IMR-90 (cell line): ENCODE measurements around the gene ZMIZ1. TPM values are rescaled to one million over a fixed set of nuclear protein-coding genes. Genes with fewer than 3 reads are reported as not detected.

Experiments used
- ATAC-seq: fragments of 200-7000 bp; cut with Tn5 transposase; 2 replicates; pipeline ENCODE4 v1.9.1; 2020; ENCODE audit warnings: low read depth, mild to moderate bottlenecking, moderate library complexity
- BruUV-seq: library from RNA; stranded (reverse); fragments of 400-500 nt; replicated peaks from 2 replicates; lab custom pipeline; 2021; lab: Mats Ljungman, UMichigan
- CTCF ChIA-PET: fragments of 300-600 bp; formaldehyde crosslinking; extraction: SDS; loops from one replicate; lab custom pipeline; 2021; ENCODE audit warnings: antibody characterized with exemption; lab: Yijun Ruan, JAX
- POLR2A ChIA-PET: fragments of 300-600 bp; sonication (Branson Sonifier 250); formaldehyde crosslinking; loops from one replicate; lab custom pipeline; 2022; ENCODE audit warnings: antibody characterized with exemption; ENCODE audit not compliant: unreplicated experiment; lab: Charles Lee
- DNase-seq: peaks from one replicate; pipeline ENCODE4 v3.0.0; 2013
- H2AFZ ChIP-seq: replicated peaks from 2 replicates; pipeline ENCODE3; 2013; ENCODE audit warnings: low read length, mild to moderate bottlenecking; ENCODE audit not compliant: poor library complexity
- H2AK5ac ChIP-seq: 2 replicates; pipeline ENCODE4 v1.6.1; 2013; ENCODE audit warnings: low read depth, low read length, inconsistent platforms
- H2AK9ac ChIP-seq: replicated peaks from 2 replicates; pipeline ENCODE3; 2013; ENCODE audit warnings: mild to moderate bottlenecking, low read depth, low read length, moderate library complexity; ENCODE audit not compliant: poor library complexity
- H2BK120ac ChIP-seq: 2 replicates; pipeline ENCODE4 v1.6.1; 2013; ENCODE audit warnings: low read depth, low read length, inconsistent platforms
- H2BK15ac ChIP-seq: 3 replicates; pipeline ENCODE4 v1.6.1; 2013; ENCODE audit warnings: low read depth, low read length, inconsistent platforms
- H2BK20ac ChIP-seq: 2 replicates; pipeline ENCODE4 v1.6.1; 2013; ENCODE audit warnings: low read depth, mild to moderate bottlenecking, inconsistent platforms, low read length, moderate library complexity
- H2BK5ac ChIP-seq: 2 replicates; pipeline ENCODE4 v1.6.1; 2013; ENCODE audit warnings: mild to moderate bottlenecking, low read depth, low read length, inconsistent platforms; ENCODE audit not compliant: poor library complexity, severe bottlenecking
- H3K14ac ChIP-seq: replicated peaks from 2 replicates; pipeline ENCODE4 v1.6.1; 2013; ENCODE audit warnings: low read depth, low read length, inconsistent platforms
- H3K18ac ChIP-seq: 2 replicates; pipeline ENCODE4 v1.6.1; 2013; ENCODE audit warnings: low read depth, low read length, control low read depth
- H3K23ac ChIP-seq: 2 replicates; pipeline ENCODE4 v1.6.1; 2013; ENCODE audit warnings: low read depth, low read length, inconsistent platforms
- H3K27ac ChIP-seq: 2 replicates; pipeline ENCODE4 v1.5.1; 2013; ENCODE audit warnings: mild to moderate bottlenecking, control low read depth, low read length; ENCODE audit not compliant: insufficient read depth
- H3K27me3 ChIP-seq: 2 replicates; pipeline ENCODE4 v1.6.1; 2013; ENCODE audit warnings: low read length; ENCODE audit not compliant: control insufficient read depth, insufficient read depth
- H3K36me3 ChIP-seq: 2 replicates; pipeline ENCODE4 v1.6.1; 2013; ENCODE audit warnings: low read length, mixed read lengths; ENCODE audit not compliant: control insufficient read depth, insufficient read depth
- H3K4ac ChIP-seq: 2 replicates; pipeline ENCODE4 v1.6.1; 2013; ENCODE audit warnings: low read depth, low read length, inconsistent platforms
- H3K4me1 ChIP-seq: 2 replicates; pipeline ENCODE4 v1.6.1; 2013; ENCODE audit warnings: low read length, mixed read lengths; ENCODE audit not compliant: control insufficient read depth, insufficient read depth
- H3K4me2 ChIP-seq: 2 replicates; pipeline ENCODE4 v1.6.1; 2013; ENCODE audit warnings: low read depth, mild to moderate bottlenecking, control low read depth, low read length, moderate library complexity
- H3K4me3 ChIP-seq: 2 replicates; pipeline ENCODE4 v1.5.1; 2013; ENCODE audit warnings: low read depth, mild to moderate bottlenecking, control low read depth, low read length, moderate library complexity; ENCODE audit not compliant: insufficient read depth
- H3K56ac ChIP-seq: 2 replicates; pipeline ENCODE4 v1.6.1; 2013; ENCODE audit warnings: low read length, inconsistent platforms; ENCODE audit not compliant: insufficient read depth; ENCODE audit errors: extremely low read depth
- H3K79me1 ChIP-seq, 2 experiments: 2 replicates each; pipeline ENCODE4 v1.6.1; 2013; ENCODE audit warnings: low read length in 2 of 2, inconsistent platforms in 1 of 2, low read depth in 1 of 2
- H3K9ac ChIP-seq: 2 replicates; pipeline ENCODE4 v1.6.1; 2013; ENCODE audit warnings: low read depth, low read length, control low read depth
- H3K9me1 ChIP-seq: 2 replicates; pipeline ENCODE4 v1.6.1; 2013; ENCODE audit warnings: low read length, inconsistent platforms; ENCODE audit not compliant: insufficient read depth
- H3K9me3 ChIP-seq: 2 replicates; pipeline ENCODE4 v1.6.1; 2013; ENCODE audit warnings: low read length; ENCODE audit not compliant: control insufficient read depth, insufficient read depth
- H4K20me1 ChIP-seq: 2 replicates; pipeline ENCODE4 v1.6.1; 2013; ENCODE audit warnings: low read length, inconsistent platforms; ENCODE audit not compliant: insufficient read depth
- H4K5ac ChIP-seq: 2 replicates; pipeline ENCODE4 v1.6.1; 2013; ENCODE audit warnings: mild to moderate bottlenecking, low read depth, low read length, control low read depth
- H4K8ac ChIP-seq, 2 experiments: 2 replicates each; pipeline ENCODE4 v1.6.1; 2013; ENCODE audit warnings: low read depth in 2 of 2, low read length in 2 of 2, control low read depth in 1 of 2, inconsistent platforms in 1 of 2
- H4K91ac ChIP-seq: 2 replicates; pipeline ENCODE4 v1.6.1; 2013; ENCODE audit warnings: low read depth, low read length, inconsistent platforms; ENCODE audit not compliant: insufficient read depth
- CEBPB ChIP-seq: IDR thresholded peaks from 2 replicates; pipeline ENCODE4 v1.6.1; 2012; ENCODE audit warnings: low read depth, low read length, improper control_type of control experiment
- FOS ChIP-seq: fragments of 150-350 bp; IDR thresholded peaks from 2 replicates; pipeline ENCODE4 v1.6.1; 2016; ENCODE audit warnings: low read depth, low read length
- WGBS, 2 experiments: methylation state at CpG; one replicate each; pipeline versions ENCODE4 v1.1.5 to v1.1.7; 2013; ENCODE audit warnings: missing lambda C conversion rate in 2 of 2; ENCODE audit not compliant: insufficient read length in 1 of 2; ENCODE audit errors: extremely low coverage in 2 of 2; 5-methylcytosine and 5-hydroxymethylcytosine counted together
- dilution Hi-C: fragments of 300-500 bp; cut with HindIII; formaldehyde crosslinking; loops from one replicate; pipeline ENCODE4 v1.14.3; 2018; ENCODE audit warnings: low sequenced_read_pairs; ENCODE audit not compliant: unreplicated experiment
- in situ Hi-C: fragments of 300-500 bp; cut with MboI; formaldehyde crosslinking; loops from 3 replicates; pipeline ENCODE4 v1.14.3; 2019; ENCODE audit warnings: low sequenced_read_pairs, inconsistent platforms, mixed read lengths
- intact Hi-C: fragments of 100-400 bp; cut with micrococcal nuclease; formaldehyde crosslinking; loops from 2 replicates; pipeline ENCODE4 v1.10.0; 2022
- polyA plus RNA-seq, 3 experiments: library from polyadenylated mRNA; depleted of rRNA; stranded (reverse); fragments of >200 nt; gene quantifications; 2 replicates each; pipeline ENCODE4 v1.2.3, GENCODE V29; 2012; ENCODE audit warnings: low replicate concordance in 1 of 3
- total RNA-seq: library from RNA; depleted of rRNA; stranded (reverse); fragments of >200 nt; gene quantifications from 2 replicates; pipeline ENCODE4 v1.2.3, GENCODE V29; 2012
- TF ChIP-seq, protein P1 (sequence below): fragments of 150-350 bp; IDR thresholded peaks from 2 replicates; pipeline ENCODE4 v1.6.1; 2016; ENCODE audit warnings: low read depth, mild to moderate bottlenecking, low read length, moderate library complexity, borderline replicate concordance

The ZMIZ1 gene
- total and polyA plus RNA-seq, 2 of the 4 experiments (the other 2 are of a cell fraction) = 6.6 to 48.7 TPM

DNA sequence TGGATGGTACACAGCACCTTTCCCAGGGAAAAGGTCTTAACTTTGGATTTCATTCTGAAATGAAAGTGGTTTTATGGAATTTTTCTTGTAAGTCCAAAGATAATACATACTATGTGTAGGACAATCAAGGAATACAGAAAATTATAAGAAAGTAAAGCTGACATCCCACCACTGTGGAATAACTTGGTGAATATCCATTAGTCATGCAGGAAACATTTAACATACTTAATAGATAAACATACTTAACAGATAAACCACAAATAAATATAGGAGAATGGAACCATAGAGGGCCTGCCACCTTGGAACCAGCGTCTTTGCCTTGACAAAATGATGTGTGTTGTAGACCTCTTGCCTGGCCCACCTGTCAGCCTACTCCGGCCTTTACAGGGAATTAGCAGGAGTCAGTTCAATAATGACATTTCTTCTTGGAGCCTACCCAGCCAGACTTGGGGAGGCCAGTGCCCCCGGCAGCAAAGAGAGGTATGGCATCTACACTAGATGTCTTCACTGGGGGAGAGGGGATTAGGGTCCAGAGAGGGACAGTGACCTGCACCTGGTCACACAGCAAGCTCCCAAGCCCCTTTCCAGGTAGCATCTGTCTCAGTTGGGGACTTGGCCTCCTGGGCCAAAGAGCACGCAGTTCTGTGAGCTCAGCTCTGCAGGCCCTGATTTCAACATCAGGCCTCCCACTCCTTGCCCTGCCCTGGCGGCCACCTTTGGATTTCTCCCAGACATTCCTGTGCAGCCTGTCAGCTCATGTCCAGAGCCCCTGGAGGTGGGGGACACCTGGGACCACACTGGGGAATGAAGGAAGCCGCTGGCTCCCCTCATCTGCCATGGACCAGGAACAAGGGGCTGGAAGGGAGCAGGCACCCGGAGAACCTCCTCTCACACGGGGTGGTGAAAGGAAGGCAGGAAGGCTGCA is 165.9 kb downstream of the ZMIZ1 start:
- H3K36me3 ChIP-seq = peaks cover 40% of the 10 kb centered on the region
- POLR2A ChIA-PET = no interaction called here
- H2BK5ac ChIP-seq = peak overlapping the region; percentile 64
- H4K20me1 ChIP-seq = peaks cover 87% of the 10 kb centered on the region
- H3K27me3 ChIP-seq = no peaks in the 10 kb centered on the region
- no peak overlapping the region for H3K18ac ChIP-seq
- H2AK9ac ChIP-seq = peak overlapping the region; percentile 62
- peak overlapping the region; percentile 21 for H3K27ac ChIP-seq
- peak overlapping the region; percentile 51; the same call in 1 of the 2 replicates for H3K23ac ChIP-seq
- peaks cover 50% of the 10 kb centered on the region for H3K9me1 ChIP-seq
- H2AFZ ChIP-seq = peak overlapping the region; percentile 27
- dilution Hi-C loops (no loop called here), in situ Hi-C loops (no loop called here), intact Hi-C loops (no loop called here)
- H3K14ac ChIP-seq = peak overlapping the region; percentile 54
- H2BK20ac ChIP-seq = peak overlapping the region; percentile 73; the same call in 1 of the 2 replicates
- TF ChIP-seq FOS = 0 out of 2 replicates have a peak, but pooled peaks have one; percentile 10
- TF ChIP-seq CEBPB = peak; percentile 73
- TF ChIP-seq, protein P1, sequence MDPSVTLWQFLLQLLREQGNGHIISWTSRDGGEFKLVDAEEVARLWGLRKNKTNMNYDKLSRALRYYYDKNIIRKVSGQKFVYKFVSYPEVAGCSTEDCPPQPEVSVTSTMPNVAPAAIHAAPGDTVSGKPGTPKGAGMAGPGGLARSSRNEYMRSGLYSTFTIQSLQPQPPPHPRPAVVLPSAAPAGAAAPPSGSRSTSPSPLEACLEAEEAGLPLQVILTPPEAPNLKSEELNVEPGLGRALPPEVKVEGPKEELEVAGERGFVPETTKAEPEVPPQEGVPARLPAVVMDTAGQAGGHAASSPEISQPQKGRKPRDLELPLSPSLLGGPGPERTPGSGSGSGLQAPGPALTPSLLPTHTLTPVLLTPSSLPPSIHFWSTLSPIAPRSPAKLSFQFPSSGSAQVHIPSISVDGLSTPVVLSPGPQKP = no peak
- peak overlapping the region in 1 of 2 experiments; percentile 49; a peak in 2 of 4 replicates for H4K8ac ChIP-seq
- no peaks in the 10 kb centered on the region for H3K9me3 ChIP-seq
- H3K4me2 ChIP-seq = peak overlapping the region; percentile 8
- peak overlapping the region; percentile 56 for H3K4ac ChIP-seq
- H2BK15ac ChIP-seq = 0 out of 3 replicates have a peak overlapping the region, but pooled peaks have one; percentile 19
- H3K4me3 ChIP-seq = no peak overlapping the region
- WGBS, 2 experiments = 73% methylated on average over 3 of the region's 8 CpGs; no CpG with 5 or more reads in 1 of the 2 experiments
- H3K4me1 ChIP-seq = peaks cover 41% of the 10 kb centered on the region
- H3K79me1 ChIP-seq = peaks cover 41 to 97% of the 10 kb centered on the region in 2 experiments
- peak; percentile 63 for DNase-seq
- ATAC-seq = peak; percentile 25
- peak overlapping the region; percentile 34; the same call in 1 of the 2 replicates for H4K91ac ChIP-seq
- H3K56ac ChIP-seq = no peak overlapping the region; the same call in 1 of the 2 replicates
- H2BK120ac ChIP-seq = peak overlapping the region; percentile 64
- CTCF ChIA-PET = no interaction called here
- no peak overlapping the region for H3K9ac ChIP-seq
- H4K5ac ChIP-seq = no peak overlapping the region
- BruUV-seq = no TSS peak
- H2AK5ac ChIP-seq = peak overlapping the region; percentile 76
